ENCODE measurements around the gene TAC4.

Gene TAC4

DNA sequence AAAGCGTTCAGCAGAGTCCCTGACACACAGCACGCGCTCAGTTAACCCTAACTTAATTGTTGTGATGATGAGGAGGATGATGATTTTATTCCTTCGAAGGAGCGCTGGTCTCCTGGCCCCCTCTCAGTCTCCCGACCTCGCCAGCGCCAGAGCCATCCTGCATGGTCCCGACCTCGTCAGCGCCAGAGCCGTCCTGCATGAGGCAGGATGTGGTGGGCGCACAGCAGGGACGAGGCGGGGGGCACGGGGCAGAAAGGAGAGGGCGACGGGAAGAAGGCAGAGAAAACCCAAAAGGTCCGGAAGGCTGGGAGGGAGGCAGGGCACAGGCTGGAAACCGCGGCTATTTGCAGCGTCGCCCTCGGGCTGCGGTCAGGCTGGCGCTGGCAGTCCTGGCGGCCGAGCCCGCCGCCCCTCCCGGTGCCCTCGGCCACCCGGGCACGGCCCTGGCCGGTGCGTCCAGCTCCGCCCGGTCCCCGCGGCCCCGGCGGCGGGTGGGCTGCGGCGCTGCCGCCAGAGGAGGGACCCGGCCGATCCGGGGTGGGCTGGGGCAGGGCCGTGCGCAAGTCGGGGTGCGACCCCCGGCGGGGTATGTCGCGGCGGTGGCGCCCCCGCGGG is 3.0 kb upstream of the TAC4 start:
- H3K4me3 ChIP-seq (ENCODE audit: low read depth, low read length): peak overlapping the region; percentile 62
- TF ChIP-seq, protein P1, sequence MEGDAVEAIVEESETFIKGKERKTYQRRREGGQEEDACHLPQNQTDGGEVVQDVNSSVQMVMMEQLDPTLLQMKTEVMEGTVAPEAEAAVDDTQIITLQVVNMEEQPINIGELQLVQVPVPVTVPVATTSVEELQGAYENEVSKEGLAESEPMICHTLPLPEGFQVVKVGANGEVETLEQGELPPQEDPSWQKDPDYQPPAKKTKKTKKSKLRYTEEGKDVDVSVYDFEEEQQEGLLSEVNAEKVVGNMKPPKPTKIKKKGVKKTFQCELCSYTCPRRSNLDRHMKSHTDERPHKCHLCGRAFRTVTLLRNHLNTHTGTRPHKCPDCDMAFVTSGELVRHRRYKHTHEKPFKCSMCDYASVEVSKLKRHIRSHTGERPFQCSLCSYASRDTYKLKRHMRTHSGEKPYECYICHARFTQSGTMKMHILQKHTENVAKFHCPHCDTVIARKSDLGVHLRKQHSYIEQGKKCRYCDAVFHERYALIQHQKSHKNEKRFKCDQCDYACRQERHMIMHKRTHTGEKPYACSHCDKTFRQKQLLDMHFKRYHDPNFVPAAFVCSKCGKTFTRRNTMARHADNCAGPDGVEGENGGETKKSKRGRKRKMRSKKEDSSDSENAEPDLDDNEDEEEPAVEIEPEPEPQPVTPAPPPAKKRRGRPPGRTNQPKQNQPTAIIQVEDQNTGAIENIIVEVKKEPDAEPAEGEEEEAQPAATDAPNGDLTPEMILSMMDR (IDR thresholded peaks at IDR 0.05; ENCODE audit: low read depth, low read length): no peak

DNA sequence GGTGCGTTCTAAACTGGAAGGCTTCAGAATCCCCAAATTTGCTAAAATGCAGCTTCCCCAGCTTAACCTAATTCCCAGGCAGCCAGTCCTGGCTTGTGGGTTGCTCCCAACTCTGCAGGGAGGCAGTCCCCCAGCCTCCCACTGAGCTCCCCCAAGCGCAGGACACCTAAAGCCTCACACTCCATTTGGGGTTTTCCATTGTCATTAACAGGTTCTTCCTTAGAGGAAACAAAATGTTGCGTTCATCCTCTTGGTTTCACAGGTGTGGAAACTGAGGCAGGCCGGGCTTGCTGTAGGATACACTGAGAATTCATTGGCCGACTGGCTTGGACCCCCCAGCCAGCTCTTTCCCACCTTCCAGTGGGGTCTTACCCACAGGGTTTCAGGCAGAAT is 2.3 kb upstream of the TAC4 start:
- TF ChIP-seq, protein P1 (IDR thresholded peaks at IDR 0.05; ENCODE audit: low read depth, low read length): no peak
- no peak overlapping the region for H3K4me3 ChIP-seq (ENCODE audit: low read depth, low read length)

DNA sequence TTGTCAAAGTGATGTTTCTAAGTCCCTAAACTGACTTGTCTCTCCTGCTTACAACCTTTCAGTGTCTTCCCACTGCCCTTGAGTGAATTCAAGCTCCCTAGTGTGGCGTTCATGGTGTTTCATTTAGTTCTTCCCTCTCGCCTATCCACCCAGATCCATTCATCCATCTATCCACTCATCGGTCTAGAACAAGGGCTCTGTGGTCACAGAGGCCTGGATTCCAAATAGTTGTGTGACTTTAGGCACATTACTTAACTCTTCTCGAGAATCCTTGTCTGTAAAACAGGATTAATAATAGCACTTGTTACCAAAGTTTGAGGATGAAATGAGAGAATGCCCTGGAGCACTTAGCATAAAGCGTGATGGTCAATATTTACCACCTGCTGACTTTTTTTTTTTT is 870 bp upstream of the TAC4 start:
- H3K4me3 ChIP-seq (ENCODE audit: low read depth, low read length): no peak overlapping the region
- TF ChIP-seq, protein P1 (IDR thresholded peaks at IDR 0.05; ENCODE audit: low read depth, low read length): no peak

DNA sequence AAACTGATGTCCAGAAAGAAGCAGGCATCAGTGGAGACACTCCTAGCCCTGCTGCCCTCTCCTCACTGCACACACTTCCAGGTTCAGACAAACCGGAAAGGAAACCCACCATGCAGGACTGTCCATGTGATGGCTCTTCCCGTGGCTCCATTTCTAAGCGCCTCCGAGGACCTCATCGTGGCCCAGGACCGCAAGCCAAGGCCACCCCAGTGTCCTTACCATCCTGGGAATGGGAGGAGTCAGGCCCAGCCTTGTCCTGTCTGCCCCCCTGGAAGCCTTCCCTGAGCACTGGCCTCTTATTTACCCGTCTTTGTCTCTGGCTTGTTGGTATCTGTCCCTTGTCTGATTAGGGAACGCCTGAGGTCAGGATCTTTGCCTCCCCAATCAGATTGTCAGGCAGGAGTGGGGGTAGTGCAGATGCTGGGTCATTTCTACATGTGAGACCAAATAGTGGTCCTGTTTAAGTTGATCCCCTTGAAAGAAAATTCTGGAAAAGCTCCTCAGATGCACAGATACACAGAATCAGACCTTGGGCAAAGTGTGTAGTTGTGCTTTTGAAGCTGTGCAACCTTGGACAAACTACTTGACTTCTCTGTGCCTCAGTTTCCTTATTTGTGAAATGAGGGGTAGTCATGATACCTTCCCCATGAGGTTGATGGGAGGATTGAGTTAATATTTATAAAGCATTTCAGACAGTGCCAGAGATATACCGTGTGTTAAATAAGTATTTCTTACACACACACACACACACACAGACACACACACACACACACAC is 744 bp downstream of the TAC4 start:
- TF ChIP-seq, protein P1 (IDR thresholded peaks at IDR 0.05; ENCODE audit: low read depth, low read length): no peak
- no peak overlapping the region for H3K4me3 ChIP-seq (ENCODE audit: low read depth, low read length)

DNA sequence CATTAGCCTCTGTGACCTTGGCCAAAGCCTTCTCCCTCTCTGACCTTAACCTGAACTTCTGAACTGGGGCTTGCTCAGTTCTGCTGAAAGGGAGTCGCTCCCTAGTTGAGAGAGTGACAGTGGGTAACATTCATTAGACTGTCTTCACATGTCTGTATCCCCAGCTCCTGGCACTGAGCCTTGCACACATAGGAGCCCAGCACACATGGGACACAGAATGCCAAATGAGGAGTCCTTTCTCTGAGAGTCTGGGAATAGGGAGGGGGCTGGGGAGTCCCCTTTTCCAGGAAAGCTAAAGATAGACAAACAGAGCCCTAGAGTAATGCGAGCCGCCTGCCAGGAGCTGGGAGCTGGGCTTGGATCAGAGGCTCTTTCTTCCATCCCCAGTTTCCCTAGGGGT is 2.5 kb downstream of the TAC4 start:
- TF ChIP-seq, protein P1 (IDR thresholded peaks at IDR 0.05; ENCODE audit: low read depth, low read length): no peak
- no peak overlapping the region for H3K4me3 ChIP-seq (ENCODE audit: low read depth, low read length)

DNA sequence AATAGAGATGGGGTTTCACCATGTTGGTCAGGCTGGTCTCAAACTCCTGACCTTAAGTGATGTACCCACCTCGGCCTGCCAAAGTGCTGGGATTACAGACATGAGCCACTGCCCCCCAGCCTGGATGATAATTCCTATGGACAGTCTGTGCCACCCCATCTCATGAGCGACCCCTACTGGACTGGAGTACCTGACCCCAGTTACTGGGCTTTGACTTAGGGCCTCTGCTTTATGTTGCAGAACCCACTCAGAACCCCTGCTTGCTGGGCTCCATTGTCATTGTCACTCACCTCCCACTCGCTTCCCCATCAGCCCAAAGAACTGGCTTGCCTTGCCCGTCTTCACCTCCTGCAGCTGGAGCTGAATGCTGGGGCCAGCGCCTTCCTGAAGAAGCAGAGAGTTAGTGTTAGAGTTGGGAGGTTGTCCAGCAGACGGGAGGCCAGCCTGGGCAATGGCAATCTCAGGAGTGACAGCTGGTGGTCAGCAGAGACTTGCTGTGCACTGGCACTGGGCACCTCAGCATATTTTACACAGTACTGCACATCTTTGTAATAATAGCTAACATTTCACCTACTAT is 4.0 kb downstream of the TAC4 start:
- TF ChIP-seq, protein P1 (IDR thresholded peaks at IDR 0.05; ENCODE audit: low read depth, low read length): peak; percentile 26; the same call in 1 of the 2 replicates

DNA sequence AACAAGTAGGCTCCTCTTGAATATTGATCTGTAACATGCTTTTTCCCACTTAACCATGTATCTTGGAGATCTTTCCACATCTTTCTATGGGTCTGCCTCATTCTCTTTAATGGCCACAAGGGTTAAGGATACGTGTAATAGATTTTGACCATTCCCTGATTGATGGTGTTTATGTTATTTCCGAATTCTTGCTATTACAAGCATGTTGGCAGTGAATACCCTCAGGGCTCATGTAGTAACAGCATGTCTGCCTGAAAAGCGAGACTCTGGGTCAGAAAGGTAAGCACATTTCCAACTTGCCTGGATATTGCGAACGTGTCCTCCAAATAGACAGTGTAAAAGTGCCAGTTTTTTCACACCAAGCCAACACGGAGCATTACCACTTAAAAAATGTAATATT is 5.0 kb downstream of the TAC4 start:
- TF ChIP-seq, protein P1 (IDR thresholded peaks at IDR 0.05; ENCODE audit: low read depth, low read length): no peak

More for the DNA sequence above, 4.0 kb downstream of the TAC4 start:
- no peak overlapping the region for H3K4me3 ChIP-seq (ENCODE audit: low read depth, low read length)

More for the DNA sequence above, 5.0 kb downstream of the TAC4 start:
- no peak overlapping the region for H3K4me3 ChIP-seq (ENCODE audit: low read depth, low read length)

All from WI38 (cell line).